PC-3 (cell line): ENCODE data around the gene XPC. TPM values are rescaled to one million over a fixed set of nuclear protein-coding genes. Genes with fewer than 3 reads are reported as not detected.

Experiments
- ATAC-seq: fragments of 200-7000 bp; cut with Tn5 transposase; 2 replicates; pipeline ENCODE4 v1.9.1; 2020; ENCODE audit warnings: mild to moderate bottlenecking, moderate library complexity
- BruUV-seq: library from RNA; stranded (reverse); fragments of 400-500 nt; replicated peaks from 2 replicates; lab custom pipeline; 2021; lab: Mats Ljungman, UMichigan
- CTCF ChIA-PET: fragments of 300-600 bp; sonication (Branson Sonifier 250); formaldehyde crosslinking; loops from one replicate; lab custom pipeline; 2022; ENCODE audit warnings: antibody characterized with exemption; lab: Charles Lee
- POLR2A ChIA-PET: fragments of 300-600 bp; sonication (Branson Sonifier 250); formaldehyde crosslinking; loops from one replicate; lab custom pipeline; 2022; ENCODE audit warnings: antibody characterized with exemption; ENCODE audit not compliant: unreplicated experiment; lab: Charles Lee
- DNase-seq: peaks from one replicate; pipeline ENCODE4 v3.0.0-alpha.2; 2015
- H2AFZ ChIP-seq: fragments of 300-600 bp; sonication (generic); 2 replicates; pipeline ENCODE4 v1.6.0; 2016; ENCODE audit warnings: antibody characterized with exemption, low read length
- H3F3A ChIP-seq: fragments of 300-600 bp; sonication (generic); one replicate; pipeline ENCODE4 v1.6.0; 2017; ENCODE audit warnings: antibody characterized with exemption, low read length, control low read depth, mild to moderate bottlenecking; ENCODE audit not compliant: unreplicated experiment
- H3K27ac ChIP-seq: fragments of 300-600 bp; sonication (generic); 2 replicates; pipeline ENCODE4 v1.5.1; 2016; ENCODE audit warnings: mild to moderate bottlenecking, low read length
- H3K27me3 ChIP-seq: fragments of 300-600 bp; sonication (generic); 2 replicates; pipeline ENCODE4 v1.6.1; 2016; ENCODE audit warnings: low read length, mixed read lengths
- H3K36me3 ChIP-seq: fragments of 300-600 bp; sonication (generic); 2 replicates; pipeline ENCODE4 v1.6.1; 2016; ENCODE audit warnings: low read depth, mixed run types, low read length, mixed read lengths
- H3K4me1 ChIP-seq: fragments of 300-600 bp; sonication (generic); 2 replicates; pipeline ENCODE4 v1.5.1; 2016; ENCODE audit warnings: low read length; ENCODE audit not compliant: insufficient read depth
- H3K4me2 ChIP-seq: fragments of 300-600 bp; sonication (generic); 2 replicates; pipeline ENCODE4 v1.6.0; 2016; ENCODE audit warnings: low read length
- H3K4me3 ChIP-seq: fragments of 300-600 bp; sonication (generic); 2 replicates; pipeline ENCODE4 v1.5.1; 2016; ENCODE audit warnings: mild to moderate bottlenecking, low read length, mixed read lengths
- H3K79me2 ChIP-seq: fragments of 300-600 bp; sonication (generic); 2 replicates; pipeline ENCODE4 v1.6.1; 2017; ENCODE audit warnings: low read length, mixed read lengths
- H3K9ac ChIP-seq: fragments of 300-600 bp; sonication (generic); 2 replicates; pipeline ENCODE4 v1.6.0; 2016; ENCODE audit warnings: mild to moderate bottlenecking, low read length
- H3K9me2 ChIP-seq: fragments of 300-600 bp; sonication (generic); replicated peaks from 2 replicates; pipeline ENCODE4 v1.6.1; 2016; ENCODE audit warnings: mixed run types, low read length, mixed read lengths
- H3K9me3 ChIP-seq: fragments of 300-600 bp; sonication (generic); 2 replicates; pipeline ENCODE4 v1.6.1; 2016; ENCODE audit warnings: low read length, mixed read lengths
- H4K20me1 ChIP-seq: fragments of 300-600 bp; sonication (generic); 2 replicates; pipeline ENCODE4 v1.6.1; 2016; ENCODE audit warnings: low read length, mixed read lengths
- CTCF ChIP-seq: fragments of 300-600 bp; sonication (generic); conservative IDR thresholded peaks from 2 replicates; pipeline ENCODE4 v1.5.1; 2017; ENCODE audit warnings: antibody characterized with exemption, low read depth, mild to moderate bottlenecking, low read length
- EZH2 ChIP-seq: fragments of 300-600 bp; sonication (generic); IDR thresholded peaks from one replicate; pipeline ENCODE4 v1.6.1; 2017; ENCODE audit warnings: antibody characterized with exemption, mild to moderate bottlenecking, low read length; ENCODE audit not compliant: unreplicated experiment
- EZH2phosphoT487 ChIP-seq: fragments of 300-600 bp; sonication (generic); IDR thresholded peaks from 2 replicates; pipeline ENCODE4 v1.6.1; 2018; ENCODE audit warnings: mild to moderate bottlenecking, antibody characterized with exemption, low read length, borderline replicate concordance
- intact Hi-C: fragments of 100-400 bp; cut with micrococcal nuclease; formaldehyde crosslinking; loops from 2 replicates; pipeline ENCODE4 v1.9.0; 2023
- total RNA-seq: library from RNA; depleted of rRNA; stranded (reverse); fragments of >200 nt; gene quantifications from 2 replicates; pipeline ENCODE4 v1.2.3, GENCODE V29; 2014

Gene XPC
- total RNA-seq, 1 experiment from 2014 or later, result 24.3 TPM

GRCh38 chr3:14139771-14140170 lies 38.6 kb downstream of the XPC start:
- intact Hi-C loops, result no loop called here
- Histone ChIP-seq H4K20me1 (no peaks in the 10 kb centered on the region), H3K4me2 (no peak overlapping the region), H2AFZ (no peak overlapping the region), H3K36me3 (peaks cover 29% of the 10 kb centered on the region), H3K9ac (no peak overlapping the region), H3K27me3 (no peaks in the 10 kb centered on the region), H3K9me2 (no peaks in the 10 kb centered on the region), H3K4me3 (no peak overlapping the region), H3K4me1 (peaks cover 40% of the 10 kb centered on the region), H3K79me2 (no peaks in the 10 kb centered on the region), H3K27ac (no peak overlapping the region), H3K9me3 (no peaks in the 10 kb centered on the region), H3F3A (peaks cover 8% of the 10 kb centered on the region)
- ATAC-seq (no peak), DNase-seq (no peak)
- no TSS peak for BruUV-seq
- TF ChIP-seq EZH2phosphoT487, result no peak
- TF ChIP-seq EZH2, result no peak
- no peak for TF ChIP-seq CTCF
- CTCF ChIA-PET, result no interaction called here
- POLR2A ChIA-PET, result no interaction called here

GRCh38 chr3:14138878-14139655 lies 39.3 kb downstream of the XPC start:
- ChIA-PET CTCF (no interaction called here), POLR2A (no interaction called here)
- no peak for ATAC-seq

More at GRCh38 chr3:14138878-14139655, 39.3 kb downstream of the XPC start:
- H3K27ac ChIP-seq, result no peak overlapping the region
- no peak for DNase-seq
- H3K9ac ChIP-seq, result no peak overlapping the region
- H3F3A ChIP-seq, result peaks cover 8% of the 10 kb centered on the region
- no peak overlapping the region for H3K4me3 ChIP-seq
- H3K4me1 ChIP-seq, result peaks cover 34% of the 10 kb centered on the region
- H4K20me1 ChIP-seq, result no peaks in the 10 kb centered on the region
- H2AFZ ChIP-seq, result no peak overlapping the region
- intact Hi-C loops, result no loop called here
- H3K27me3 ChIP-seq, result no peaks in the 10 kb centered on the region
- TF ChIP-seq EZH2phosphoT487, result no peak
- no peak for TF ChIP-seq EZH2
- no peak for TF ChIP-seq CTCF
- H3K79me2 ChIP-seq, result no peaks in the 10 kb centered on the region
- no peak overlapping the region for H3K4me2 ChIP-seq
- BruUV-seq, result no TSS peak
- H3K9me2 ChIP-seq, result no peaks in the 10 kb centered on the region
- H3K9me3 ChIP-seq, result no peaks in the 10 kb centered on the region
- H3K36me3 ChIP-seq, result peaks cover 36% of the 10 kb centered on the region
